Renal cortical epithelial cell (primary cell): ENCODE measurements around the gene CABP7. TPM values are rescaled to one million over a fixed set of nuclear protein-coding genes. Genes with fewer than 3 reads are reported as not detected.
A peak's percentile ranks its signal among the peaks of the same experiment; 100 is the strongest.

Experiments used
- DNase-seq: peaks from one replicate; pipeline ENCODE4 v3.0.0-alpha.2; 2011; ENCODE audit warnings: low read depth
- total RNA-seq: library from RNA; depleted of rRNA; stranded (reverse); fragments of >200 nt; gene quantifications from 2 replicates; pipeline ENCODE4 v1.2.3, GENCODE V29; 2014

CABP7 gene
- total RNA-seq, result 0.10 TPM in 1 of 2 replicates, not detected in the other

DNA sequence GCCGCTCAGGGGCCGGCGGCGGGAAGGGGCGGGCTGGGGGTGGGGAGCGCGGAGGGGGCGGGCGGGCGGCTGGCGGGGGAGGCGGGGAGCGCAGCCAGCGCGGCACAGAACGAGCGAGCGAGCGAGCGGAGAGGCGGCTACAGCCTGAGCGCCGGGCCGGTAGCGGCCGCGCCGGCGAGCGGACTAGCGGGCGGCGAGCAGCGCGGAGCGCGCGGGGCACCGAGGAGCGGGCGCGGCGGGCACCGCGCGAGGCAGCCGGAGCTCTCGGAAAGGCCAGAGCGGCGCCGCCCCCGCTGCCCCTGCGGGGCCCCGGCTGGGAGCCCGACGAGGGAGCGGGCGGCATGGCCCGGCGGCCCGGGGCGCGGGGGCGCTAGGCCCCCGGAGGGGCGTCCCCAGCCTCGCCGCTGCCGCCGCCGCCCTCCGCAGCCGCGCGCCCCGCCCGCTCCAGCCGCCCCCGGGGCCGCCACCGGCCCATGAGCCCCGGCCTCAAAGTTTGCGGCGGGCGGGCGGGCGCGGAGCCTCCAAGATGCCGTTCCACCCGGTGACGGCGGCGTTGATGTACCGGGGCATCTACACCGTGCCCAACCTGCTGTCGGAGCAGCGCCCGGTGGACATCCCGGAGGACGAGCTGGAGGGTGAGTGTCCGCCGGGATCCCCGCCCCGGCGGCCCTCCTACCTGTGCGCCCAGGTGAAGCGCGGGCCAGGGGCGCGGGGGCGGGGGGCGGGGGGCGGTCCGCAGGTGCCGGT, at the start of gene CABP7:
CABP7 (plus strand) TSS at position 105 of the 747 bp plus-strand sequence; CDS start at position 527, 422 bp downstream.
- DNase-seq, result no peak

DNA sequence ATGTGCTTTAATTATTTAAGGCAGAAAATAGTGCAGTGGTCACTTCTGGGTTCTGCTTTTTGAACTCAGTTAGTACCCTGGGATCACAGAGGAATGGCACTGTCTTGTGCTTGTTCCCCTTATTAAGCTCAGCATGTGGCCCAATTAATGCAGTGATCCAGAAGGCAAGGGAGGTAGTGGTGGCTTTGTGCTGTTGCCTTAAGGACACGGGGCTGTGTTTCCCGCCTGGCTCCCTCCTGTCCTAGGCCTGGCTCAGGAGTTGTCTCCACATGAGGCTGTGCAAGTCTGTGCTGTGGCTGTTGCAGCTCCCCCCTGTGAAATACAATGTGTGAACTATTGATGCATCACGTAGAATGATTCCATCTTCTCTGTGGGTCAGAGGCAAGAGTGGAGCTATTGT, 49.2 kb upstream of the CABP7 start:
- no peak for DNase-seq

DNA sequence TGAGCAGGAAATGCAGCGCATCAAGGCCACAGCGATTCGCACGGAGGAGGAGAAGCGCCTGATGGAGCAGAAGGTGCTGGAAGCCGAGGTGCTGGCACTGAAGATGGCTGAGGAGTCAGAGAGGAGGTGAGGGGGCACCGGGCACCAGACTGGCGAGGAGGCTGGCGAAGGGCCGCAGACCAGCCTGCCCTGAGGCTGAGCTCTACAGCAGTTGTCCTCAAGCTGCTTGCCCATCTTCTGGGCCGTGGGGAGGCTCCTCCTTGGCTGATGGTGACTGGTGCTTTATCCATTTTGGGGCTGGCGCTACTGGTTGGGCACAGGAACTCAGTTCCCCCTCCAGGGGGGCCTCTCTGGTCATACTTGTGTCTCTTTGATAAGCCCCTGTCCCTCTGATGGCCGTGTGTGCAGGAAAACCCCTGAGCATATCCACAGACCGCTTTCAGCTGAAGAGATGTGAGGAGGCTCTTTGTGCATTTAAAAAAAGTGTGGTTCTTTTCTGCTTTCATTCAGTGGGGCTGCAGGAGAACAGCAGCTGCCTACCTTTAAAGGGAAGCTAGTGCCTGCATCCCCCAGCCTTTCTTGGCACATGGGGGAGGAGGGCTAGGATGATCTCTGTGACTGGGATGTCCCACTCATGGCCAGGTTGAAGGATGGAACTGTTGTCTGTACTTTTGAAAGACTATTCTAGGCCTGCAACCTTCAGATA, 46.3 kb upstream of the CABP7 start:
- no peak for DNase-seq

DNA sequence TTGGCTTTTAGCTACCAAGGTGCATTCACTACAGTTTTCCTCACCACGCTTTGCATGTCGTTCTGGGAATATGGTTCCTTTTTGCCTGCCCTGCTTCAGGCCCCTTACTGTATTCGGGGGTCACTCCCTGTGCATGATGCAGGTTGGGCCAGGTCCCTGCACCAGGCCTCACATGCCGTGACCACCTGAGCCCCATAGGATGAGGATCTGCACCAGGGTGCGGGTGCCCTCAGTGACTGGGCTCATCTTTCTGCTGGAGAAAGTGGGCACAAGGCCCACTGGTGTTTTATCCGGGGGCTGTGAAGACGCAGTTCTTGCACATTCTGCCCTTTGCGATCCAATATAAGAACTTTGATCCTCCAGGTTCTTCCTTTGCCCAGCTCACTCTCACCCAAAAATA, 45.7 kb upstream of the CABP7 start:
- no peak for DNase-seq

DNA sequence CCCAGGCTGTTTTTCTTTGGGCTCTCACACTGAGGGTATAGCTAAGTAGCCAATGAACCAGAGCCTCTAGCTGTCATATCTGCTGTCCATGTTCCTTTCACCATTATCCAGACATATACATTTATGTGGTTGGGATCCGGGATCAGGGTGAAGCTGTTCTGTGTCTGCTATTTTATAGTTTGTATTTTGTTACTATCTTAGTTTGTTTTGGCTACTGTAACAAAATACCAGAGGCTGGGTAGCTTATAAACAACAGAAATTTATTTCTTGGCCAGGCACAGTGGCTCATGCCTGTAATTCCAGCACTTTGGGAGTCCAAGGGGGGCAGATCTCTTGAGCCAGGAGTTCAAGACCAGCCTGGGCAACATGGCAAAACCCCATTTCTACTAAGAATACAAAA, 40.5 kb upstream of the CABP7 start:
- no peak for DNase-seq

DNA sequence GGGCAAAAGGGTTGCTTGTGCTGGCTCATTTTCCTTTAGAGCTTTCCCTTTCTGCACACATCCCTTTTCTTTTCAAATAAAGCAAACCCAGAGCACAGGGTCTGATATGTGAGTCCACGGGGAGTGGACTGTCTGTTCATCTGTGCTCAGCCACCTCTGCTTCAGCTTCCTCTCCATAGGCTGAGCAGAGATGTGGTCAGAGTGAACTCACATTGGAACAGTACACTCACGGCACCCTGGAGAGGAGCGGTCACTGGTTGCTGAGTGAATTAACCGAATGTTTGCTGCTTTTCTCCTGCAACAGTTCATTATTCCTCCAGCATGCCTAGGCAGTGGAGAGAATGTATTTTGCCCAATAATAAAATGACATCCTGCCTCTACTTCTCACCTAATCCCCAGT, 36.3 kb upstream of the CABP7 start:
- no peak for DNase-seq

DNA sequence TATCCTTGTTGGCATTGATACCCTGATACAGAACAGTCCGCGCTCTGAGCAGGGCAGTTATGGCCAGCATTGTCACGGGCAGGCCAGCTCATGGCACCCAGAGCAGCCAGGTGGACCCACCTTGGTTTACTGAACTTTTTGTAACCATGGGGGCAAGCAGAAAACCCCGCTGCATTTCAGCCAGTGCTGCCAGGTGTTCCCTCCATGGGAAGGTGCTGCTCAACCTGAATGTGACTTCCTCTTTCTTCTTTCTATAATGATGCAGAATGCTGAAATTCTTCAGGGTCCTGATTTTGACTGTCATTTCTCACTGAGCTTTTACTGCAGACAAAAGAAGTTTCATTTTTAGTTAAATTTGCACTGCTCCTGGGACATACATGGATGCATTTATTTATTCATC, 35.6 kb upstream of the CABP7 start:
- no peak for DNase-seq

DNA sequence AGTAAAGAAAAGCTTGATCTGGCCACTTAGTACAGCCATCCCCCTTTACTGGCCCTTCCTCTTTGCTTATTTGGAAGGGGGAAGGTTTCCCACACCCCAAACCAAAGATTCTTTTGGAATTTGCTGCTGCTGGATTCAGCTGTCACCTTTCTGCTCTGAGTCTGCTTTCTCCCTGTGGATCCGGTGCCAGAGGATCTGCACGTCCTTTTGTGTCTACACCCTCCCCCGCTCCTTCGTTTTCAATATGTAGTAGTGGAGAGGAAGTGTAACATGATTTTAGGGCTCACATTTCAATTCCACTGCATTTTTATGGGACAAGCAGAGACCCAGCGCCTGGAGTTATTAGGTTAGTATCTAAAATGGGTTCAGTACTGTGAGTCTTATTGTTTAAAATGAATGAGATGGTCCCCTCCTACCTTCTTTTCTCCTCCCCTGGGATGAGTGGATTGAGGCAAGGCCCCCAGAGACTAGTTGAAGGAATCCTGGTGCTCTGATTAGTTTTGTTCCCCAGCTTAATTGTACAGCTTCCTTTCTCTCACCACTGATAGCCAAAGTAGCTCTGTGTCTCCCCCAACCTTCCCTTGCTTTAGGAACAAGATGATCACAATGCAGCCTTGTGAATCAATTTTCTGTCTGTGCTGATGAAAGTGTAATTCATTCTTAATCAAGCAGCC, 30.5 kb upstream of the CABP7 start:
- no peak for DNase-seq

DNA sequence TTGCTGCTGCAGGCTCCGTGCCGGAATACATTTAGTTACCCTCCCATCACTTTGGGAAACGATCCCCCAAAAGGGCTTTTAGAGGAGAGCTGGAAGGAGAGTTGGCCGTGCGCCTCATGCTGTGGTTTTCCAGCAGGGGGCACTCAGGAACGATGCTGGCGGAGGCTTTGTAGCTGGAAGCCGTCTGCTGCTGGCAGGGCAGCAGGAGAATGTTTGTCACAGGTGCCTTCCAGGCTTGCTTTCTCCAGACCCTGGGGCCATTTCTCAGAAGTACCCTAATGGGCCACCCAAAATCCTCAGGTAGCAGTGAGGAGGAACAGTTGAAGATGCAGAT, 30.0 kb upstream of the CABP7 start:
- peak; percentile 16 for DNase-seq

DNA sequence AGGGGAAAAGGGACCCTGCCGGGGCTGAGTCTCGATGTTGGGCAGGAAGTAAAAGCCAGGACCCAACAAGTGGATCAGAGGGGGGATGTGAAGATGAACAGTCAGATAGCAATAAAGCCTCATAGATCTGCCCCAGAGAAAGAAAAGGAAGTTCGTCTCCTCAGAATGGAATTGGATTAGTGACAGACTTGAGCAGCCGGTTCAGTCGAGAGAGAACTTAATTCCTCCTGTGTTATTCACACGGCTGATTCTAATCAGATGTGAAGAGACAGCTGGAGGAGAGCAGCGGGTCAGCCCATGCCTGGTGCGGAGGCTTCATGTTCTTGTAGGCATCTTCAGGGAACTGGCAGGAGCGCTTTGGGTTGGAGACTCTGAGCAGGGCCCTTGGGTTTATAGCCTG, 29.3 kb upstream of the CABP7 start:
- DNase-seq, result no peak

DNA sequence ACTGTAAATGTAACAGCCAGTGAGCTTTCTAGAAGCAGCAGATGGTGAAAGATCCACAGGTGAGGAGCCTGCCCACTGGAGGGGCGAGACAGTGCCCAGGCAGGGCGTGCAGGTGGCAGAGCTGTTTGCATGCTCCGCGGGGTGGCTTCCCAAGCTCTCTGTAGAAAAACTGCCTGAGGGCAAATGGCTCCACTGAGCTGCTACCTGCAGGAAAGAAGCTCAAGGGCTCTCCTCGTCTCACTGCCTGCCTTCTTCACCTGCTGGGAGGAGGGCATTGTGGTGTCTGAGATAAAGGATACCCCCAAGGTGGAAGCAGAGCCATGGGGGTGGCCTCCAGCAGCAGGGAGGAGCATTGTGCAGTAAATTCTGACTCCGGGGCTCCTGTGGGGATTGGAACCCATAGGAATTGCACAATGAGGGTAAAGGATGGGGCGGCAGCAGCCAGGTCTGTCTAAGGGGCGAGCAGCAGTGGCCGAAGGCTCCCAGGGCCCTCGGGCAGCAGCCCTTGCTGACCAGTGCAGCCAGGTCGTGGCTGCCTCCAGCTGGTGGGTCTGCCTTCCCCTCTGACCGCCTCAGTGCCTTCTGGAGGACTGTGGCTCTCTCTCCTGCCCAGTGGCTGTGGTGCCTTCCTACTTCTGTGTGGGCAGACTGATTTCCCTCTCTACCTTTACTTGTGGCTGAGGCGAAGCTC, 28.0 kb upstream of the CABP7 start:
- DNase-seq, result no peak

DNA sequence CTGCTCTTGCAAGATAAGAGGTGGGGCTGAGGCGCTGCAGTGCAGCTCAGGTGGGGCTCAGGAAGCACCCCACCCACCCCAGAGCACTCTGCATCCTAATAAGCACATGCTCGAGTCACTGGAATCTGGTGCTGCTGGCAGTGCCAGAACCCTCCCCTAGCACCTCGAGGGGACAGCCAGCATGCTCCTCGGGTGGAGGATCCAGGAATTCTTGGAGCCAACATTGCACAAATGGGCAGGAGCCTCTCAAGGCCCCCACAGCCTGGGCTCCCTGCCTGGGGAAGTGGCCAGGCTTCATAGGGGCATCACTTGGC, 27.5 kb upstream of the CABP7 start:
- no peak for DNase-seq

DNA sequence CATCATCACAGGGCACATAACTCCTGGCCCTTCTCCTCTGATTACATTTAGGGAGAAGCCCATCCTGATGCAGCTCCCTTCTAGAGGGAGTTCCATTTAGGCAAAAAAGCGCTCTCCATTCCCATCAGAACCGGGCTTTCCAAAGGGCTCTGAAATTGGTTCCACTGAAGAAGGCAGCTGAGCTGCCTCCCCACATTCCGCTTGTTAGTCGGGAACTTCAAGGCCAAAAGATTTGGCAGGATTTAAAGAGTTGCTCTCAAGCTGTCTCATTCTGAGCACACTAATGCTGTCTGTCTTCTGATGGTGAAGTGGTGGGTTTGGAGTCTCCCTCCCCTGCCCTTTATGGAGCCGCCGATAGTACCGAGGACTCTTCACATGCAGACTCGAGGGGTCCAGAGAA, 26.6 kb upstream of the CABP7 start:
- no peak for DNase-seq

DNA sequence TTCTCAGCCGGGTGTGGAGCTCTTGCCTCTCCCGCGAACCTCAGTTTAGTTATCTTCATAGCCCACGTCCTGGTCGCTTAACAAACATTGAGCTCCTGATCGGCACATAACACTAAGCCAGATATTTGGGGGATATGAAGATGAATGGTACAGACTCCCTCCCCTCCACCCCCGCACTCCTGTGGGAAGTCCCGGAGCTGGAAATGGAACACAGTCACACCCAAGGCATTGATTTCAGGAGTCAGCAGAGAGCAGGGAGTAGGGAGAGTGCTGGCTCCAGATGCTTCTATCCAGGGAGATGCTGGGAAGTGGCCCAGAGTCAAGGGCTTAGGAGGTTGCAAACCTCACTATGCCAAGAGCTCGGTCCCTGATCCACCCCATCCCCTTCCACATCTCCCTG, 26.1 kb upstream of the CABP7 start:
- no peak for DNase-seq

DNA sequence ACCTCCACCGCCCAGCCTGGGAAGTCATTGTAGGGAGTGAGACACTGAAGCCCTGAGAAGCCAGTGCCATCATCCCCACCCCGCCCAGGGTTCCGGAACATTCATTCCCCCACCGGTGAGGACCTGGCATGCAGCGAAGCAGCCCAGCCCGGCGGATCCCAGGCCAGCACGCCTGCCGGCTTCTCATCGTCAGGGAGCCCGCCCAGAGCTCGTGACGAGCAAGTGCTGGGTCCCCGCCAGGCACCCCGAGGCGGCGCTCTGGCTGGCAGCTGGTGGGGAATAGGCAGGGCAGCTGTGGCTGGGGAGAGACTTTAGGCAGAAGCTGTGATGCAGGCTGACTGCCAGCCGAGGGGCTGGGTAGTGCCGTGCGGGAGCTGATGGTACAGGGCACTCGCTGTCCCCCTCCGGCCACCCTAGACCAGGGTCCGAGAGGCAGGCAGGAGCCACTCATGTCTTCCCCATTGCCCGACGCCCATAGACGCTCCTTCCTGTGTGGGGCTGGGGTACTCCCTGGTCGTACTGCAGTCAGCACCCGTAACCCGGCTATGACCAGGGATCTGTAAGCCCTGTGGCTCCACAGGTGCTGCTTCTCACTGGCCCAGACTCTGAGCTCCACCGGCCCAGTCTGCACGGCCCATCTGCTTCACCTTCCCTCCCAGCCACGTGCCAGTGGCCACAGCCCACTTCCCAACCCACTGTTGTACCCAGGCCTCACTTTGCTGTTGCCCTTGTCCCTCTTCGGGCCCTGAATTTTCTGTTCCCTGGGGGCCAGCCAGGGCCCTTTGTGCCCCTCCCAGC, 24.5 kb upstream of the CABP7 start:
- DNase-seq, result no peak

DNA sequence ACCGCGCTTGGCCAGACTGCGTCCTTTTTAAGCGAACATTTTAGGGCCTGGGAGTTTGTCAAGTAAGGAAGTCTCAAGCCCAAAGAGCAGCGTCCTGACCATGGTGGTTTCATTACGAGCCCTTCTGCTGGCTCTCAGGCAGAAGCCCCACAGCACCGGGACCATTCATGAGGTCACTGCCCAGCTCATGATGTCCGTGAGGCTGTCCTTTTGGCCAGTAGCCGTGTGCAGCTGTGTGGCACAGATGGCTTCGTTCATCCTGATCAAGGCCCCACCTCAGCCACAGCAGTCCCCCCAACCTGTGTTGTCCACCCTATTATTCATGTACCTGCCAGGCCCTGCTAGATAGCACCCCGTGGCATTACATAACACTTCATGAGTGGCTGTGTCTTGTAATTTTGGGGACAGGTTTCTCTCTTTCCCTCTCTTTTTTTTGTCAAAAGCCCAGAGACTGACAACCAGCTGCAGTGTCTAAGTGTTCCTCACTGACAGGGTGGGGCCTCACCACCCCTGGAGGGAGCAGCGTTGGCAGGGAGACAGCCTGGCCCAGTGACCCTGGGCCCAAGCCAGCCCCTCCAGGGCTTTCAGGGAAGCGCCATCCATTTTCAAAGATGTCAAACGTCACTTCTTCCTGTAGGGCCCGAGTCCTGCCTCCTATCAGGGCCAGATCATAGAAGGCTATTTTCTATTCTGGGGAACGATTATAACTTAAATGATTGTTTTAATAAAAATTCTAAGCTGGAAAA, 21.8 kb upstream of the CABP7 start:
- no peak for DNase-seq

DNA sequence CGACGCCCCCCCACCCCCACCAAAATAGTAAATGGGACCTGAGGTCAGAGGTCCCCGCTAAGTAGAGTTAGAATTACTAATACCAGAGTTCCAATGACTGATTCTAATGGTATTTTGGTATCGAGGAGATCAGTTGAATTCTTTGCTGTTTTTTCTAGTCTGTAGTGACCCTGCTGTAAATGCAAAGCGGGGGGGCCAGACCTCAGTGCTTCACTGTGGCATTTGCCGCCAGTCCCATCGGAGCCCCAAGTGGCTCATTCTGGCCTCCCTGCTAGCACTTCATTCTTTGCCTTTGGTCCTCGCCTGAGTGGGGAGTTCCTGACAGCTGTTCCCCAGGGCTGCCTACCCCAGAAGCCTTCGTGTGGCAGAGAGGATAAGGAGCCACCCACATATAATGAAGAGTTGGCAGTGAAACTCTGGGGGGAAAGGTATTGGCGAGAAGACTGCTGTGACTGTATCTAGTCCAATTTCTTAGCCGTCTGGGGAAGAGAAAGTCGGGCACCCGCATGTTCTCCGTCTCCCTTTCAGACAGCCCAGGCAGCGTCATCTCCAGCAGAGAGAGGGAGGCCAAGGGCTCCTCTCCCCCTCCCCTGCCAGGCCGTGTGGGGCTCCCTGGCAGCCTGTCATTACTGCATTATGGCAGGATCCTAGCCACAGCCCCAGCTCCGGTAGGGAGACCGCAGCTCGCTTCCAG, 19.4 kb upstream of the CABP7 start:
- DNase-seq, result no peak

DNA sequence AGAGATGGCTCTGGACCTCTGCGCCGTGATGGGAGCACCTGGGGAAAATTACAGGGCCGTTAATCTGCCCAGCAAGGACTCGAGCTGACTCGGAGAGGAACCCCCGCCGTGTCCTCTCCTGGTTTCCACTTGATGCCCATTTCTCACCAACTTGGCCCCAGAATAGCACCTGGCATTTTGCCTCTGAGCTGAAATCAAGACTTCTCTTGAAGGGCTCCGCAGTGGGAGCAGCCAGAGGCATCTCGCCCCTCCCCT, 19.0 kb upstream of the CABP7 start:
- no peak for DNase-seq

DNA sequence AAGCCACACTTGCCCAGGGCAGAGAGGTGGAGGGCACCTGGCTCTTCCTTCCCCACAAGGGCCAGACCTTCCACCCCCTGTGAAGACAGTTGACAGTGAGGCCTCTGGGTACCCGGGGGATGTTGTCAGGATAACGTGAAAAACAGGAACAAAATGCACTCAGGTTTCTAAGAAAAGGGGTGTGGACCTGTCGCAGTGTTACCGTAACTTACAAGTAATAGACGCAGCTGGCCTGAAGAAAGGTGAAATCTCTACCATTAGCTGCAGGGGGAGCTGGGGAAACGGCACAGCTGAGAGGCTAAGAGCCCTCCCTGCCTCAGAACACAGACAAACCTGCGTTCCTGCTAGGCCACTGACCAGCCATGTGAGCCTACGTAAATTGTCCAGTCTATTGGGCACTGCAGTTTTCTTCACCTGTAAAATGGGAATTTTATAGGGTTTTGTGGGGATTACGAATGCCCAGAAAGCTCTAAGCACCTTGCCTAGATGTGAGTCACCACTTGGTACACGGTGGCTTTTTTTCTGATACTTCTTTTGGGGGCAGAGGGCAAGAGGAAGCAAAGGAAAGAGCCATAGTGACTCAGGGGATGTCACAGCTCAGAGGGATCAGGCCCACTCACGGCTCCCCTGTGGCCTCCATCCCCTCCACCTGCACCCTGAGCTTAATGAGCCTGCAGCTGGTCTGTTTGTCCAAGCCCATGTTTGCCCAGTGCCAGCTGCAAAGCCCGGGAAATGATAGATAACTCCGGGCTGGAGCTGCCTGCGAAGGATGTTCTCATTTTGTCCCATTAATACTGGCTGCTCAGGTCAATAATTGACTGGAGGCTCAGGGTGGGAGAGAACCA, 18.4 kb upstream of the CABP7 start:
- peak; percentile 53 for DNase-seq
